HTERT RPE-1 (cell line): ENCODE measurements around the gene PALM2AKAP2.
"Not testable (repeated sequence)": the region's sequence is repeated elsewhere in the genome, so short reads cannot be mapped to it uniquely, and the experiment has no call there.

Experiments
- in situ Hi-C: fragments of 300-500 bp; cut with MboI; formaldehyde crosslinking; loops from 4 replicates; pipeline ENCODE4 v1.14.3; 2020; ENCODE audit warnings: low sequenced_read_pairs

Gene PALM2AKAP2

GRCh38 chr9:109802491-109802890, 22.5 kb downstream of the PALM2AKAP2 start:
- in situ Hi-C loops: no loop called here

GRCh38 chr9:109805050-109805449, 25.1 kb downstream of the PALM2AKAP2 start:
- in situ Hi-C loops: no loop called here

- in situ Hi-C loops: no loop called here
These were observed 26.6 kb downstream of the PALM2AKAP2 start for GRCh38 chr9:109806506-109807115.

- in situ Hi-C loops: no loop called here
These were observed 31.9 kb downstream of the PALM2AKAP2 start for GRCh38 chr9:109811876-109812275.

- in situ Hi-C loops: no loop called here
These were observed 32.3 kb downstream of the PALM2AKAP2 start for GRCh38 chr9:109812331-109812730.

GRCh38 chr9:109812818-109813281, 32.9 kb downstream of the PALM2AKAP2 start:
- in situ Hi-C loops: no loop called here

- in situ Hi-C loops: no loop called here
These were observed 33.3 kb downstream of the PALM2AKAP2 start for GRCh38 chr9:109813303-109813702.

- in situ Hi-C loops: no loop called here
These were observed 33.8 kb downstream of the PALM2AKAP2 start for GRCh38 chr9:109813829-109814228.

GRCh38 chr9:109815366-109815947, 35.5 kb downstream of the PALM2AKAP2 start:
- in situ Hi-C loops: no loop called here

- in situ Hi-C loops: no loop called here
These were observed 36.5 kb downstream of the PALM2AKAP2 start for GRCh38 chr9:109816490-109816889.

GRCh38 chr9:109817146-109817845, 37.3 kb downstream of the PALM2AKAP2 start:
- in situ Hi-C loops: no loop called here

- in situ Hi-C loops: no loop called here
These were observed 38.0 kb downstream of the PALM2AKAP2 start for GRCh38 chr9:109817846-109818472.

GRCh38 chr9:109821711-109822110, 41.7 kb downstream of the PALM2AKAP2 start:
- in situ Hi-C loops: no loop called here

- in situ Hi-C loops: not testable (repeated sequence)
These were observed 45.4 kb downstream of the PALM2AKAP2 start for GRCh38 chr9:109825383-109825782.

GRCh38 chr9:109826559-109826958, 46.6 kb downstream of the PALM2AKAP2 start:
- in situ Hi-C loops: no loop called here

GRCh38 chr9:109828254-109828653, 48.3 kb downstream of the PALM2AKAP2 start:
- in situ Hi-C loops: no loop called here
